H9 (cell line): ENCODE measurements around the gene CELF1. TPM values are rescaled to one million over a fixed set of nuclear protein-coding genes. Genes with fewer than 3 reads are reported as not detected.

Source experiments
- DNase-seq: peaks from one replicate; pipeline ENCODE4 v3.0.0-alpha.2; 2017
- H2AFZ ChIP-seq: one replicate; pipeline ENCODE4 v1.6.1; 2013; ENCODE audit warnings: mild to moderate bottlenecking, low read length, control low read depth, moderate library complexity
- H2AK5ac ChIP-seq: 2 replicates; pipeline ENCODE4 v1.6.1; 2013; ENCODE audit warnings: low read length, control low read depth, mixed read lengths; ENCODE audit not compliant: insufficient read length
- H2BK120ac ChIP-seq: one replicate; pipeline ENCODE4 v1.6.1; 2013; ENCODE audit warnings: low read depth, mild to moderate bottlenecking, low read length, control low read depth, inconsistent platforms; ENCODE audit not compliant: poor library complexity, severe bottlenecking
- H2BK12ac ChIP-seq: 2 replicates; pipeline ENCODE4 v1.6.1; 2013; ENCODE audit warnings: low read length, control low read depth, mixed read lengths, low read depth; ENCODE audit not compliant: insufficient read length
- H2BK15ac ChIP-seq: 2 replicates; pipeline ENCODE4 v1.6.1; 2013; ENCODE audit warnings: low read depth, low read length, control low read depth
- H2BK20ac ChIP-seq: one replicate; pipeline ENCODE4 v1.6.1; 2013; ENCODE audit warnings: low read depth, mild to moderate bottlenecking, low read length, control low read depth, inconsistent platforms; ENCODE audit not compliant: poor library complexity, severe bottlenecking
- H2BK5ac ChIP-seq: 2 replicates; pipeline ENCODE4 v1.6.1; 2013; ENCODE audit warnings: low read length, control low read depth, mixed read lengths; ENCODE audit not compliant: insufficient read length
- H3K14ac ChIP-seq: 2 replicates; pipeline ENCODE4 v1.6.1; 2013; ENCODE audit warnings: low read length, control low read depth; ENCODE audit not compliant: insufficient read depth
- H3K18ac ChIP-seq: 2 replicates; pipeline ENCODE4 v1.6.1; 2013; ENCODE audit warnings: low read depth, mild to moderate bottlenecking, mixed read lengths, low read length, control low read depth; ENCODE audit not compliant: insufficient read length
- H3K23ac ChIP-seq: 2 replicates; pipeline ENCODE4 v1.6.1; 2013; ENCODE audit warnings: low read length, control low read depth, mixed read lengths, low read depth; ENCODE audit not compliant: insufficient read length
- H3K23me2 ChIP-seq: 2 replicates; pipeline ENCODE4 v1.6.1; 2013; ENCODE audit warnings: low read depth, mild to moderate bottlenecking, mixed read lengths, low read length, control low read depth; ENCODE audit not compliant: insufficient read length, poor library complexity, severe bottlenecking
- H3K27ac ChIP-seq: 2 replicates; pipeline ENCODE4 v1.5.1; 2013; ENCODE audit warnings: low read length, control low read depth, mixed read lengths, low read depth; ENCODE audit not compliant: insufficient read length
- H3K27me3 ChIP-seq: 2 replicates; pipeline ENCODE4 v1.6.1; 2013; ENCODE audit warnings: low read length, control low read depth, inconsistent platforms; ENCODE audit not compliant: insufficient read depth
- H3K4ac ChIP-seq: 2 replicates; pipeline ENCODE4 v1.6.1; 2013; ENCODE audit warnings: low read depth, mild to moderate bottlenecking, control low read depth, inconsistent platforms, low read length, moderate library complexity
- H3K4me1 ChIP-seq: 2 replicates; pipeline ENCODE4 v1.6.1; 2013; ENCODE audit warnings: low read length, control low read depth, inconsistent platforms; ENCODE audit not compliant: insufficient read depth
- H3K4me2 ChIP-seq: 2 replicates; pipeline ENCODE4 v1.6.1; 2013; ENCODE audit warnings: low read length, control low read depth, mixed read lengths; ENCODE audit not compliant: insufficient read length, insufficient read depth
- H3K56ac ChIP-seq: 2 replicates; pipeline ENCODE4 v1.6.1; 2013; ENCODE audit warnings: low read depth, mild to moderate bottlenecking, mixed read lengths, low read length, control low read depth; ENCODE audit not compliant: insufficient read length
- H3K79me1 ChIP-seq: 2 replicates; pipeline ENCODE4 v1.6.1; 2013; ENCODE audit warnings: low read depth, mild to moderate bottlenecking, moderate library complexity, low read length, control low read depth, inconsistent platforms; ENCODE audit not compliant: insufficient read depth, poor library complexity, severe bottlenecking
- H3K79me2 ChIP-seq: 2 replicates; pipeline ENCODE4 v1.6.1; 2013; ENCODE audit warnings: low read length, control low read depth, inconsistent platforms; ENCODE audit not compliant: insufficient read depth
- H3K9ac ChIP-seq: 2 replicates; pipeline ENCODE4 v1.6.1; 2013; ENCODE audit warnings: low read length, control low read depth, mixed read lengths; ENCODE audit not compliant: insufficient read length; ENCODE audit errors: extremely low read depth
- H3K9me3 ChIP-seq: one replicate; pipeline ENCODE4 v1.6.1; 2013; ENCODE audit warnings: low read depth, low read length, inconsistent platforms; ENCODE audit not compliant: control insufficient read depth
- H3T11ph ChIP-seq: one replicate; pipeline ENCODE4 v1.6.1; 2013; ENCODE audit warnings: mild to moderate bottlenecking, low read length, control low read depth, inconsistent platforms
- H4K20me1 ChIP-seq: one replicate; pipeline ENCODE4 v1.6.1; 2013; ENCODE audit not compliant: control insufficient read depth, insufficient read length, insufficient read depth
- H4K5ac ChIP-seq: 2 replicates; pipeline ENCODE4 v1.6.1; 2013; ENCODE audit warnings: low read depth, mild to moderate bottlenecking, mixed read lengths, low read length, control low read depth; ENCODE audit not compliant: insufficient read length
- H4K8ac ChIP-seq: replicated peaks from 2 replicates; pipeline ENCODE4 v1.6.1; 2013; ENCODE audit warnings: low read length, control low read depth, mixed read lengths, low read depth; ENCODE audit not compliant: insufficient read length
- H4K91ac ChIP-seq: 2 replicates; pipeline ENCODE4 v1.6.1; 2013; ENCODE audit warnings: low read depth, mild to moderate bottlenecking, moderate library complexity, mixed read lengths, low read length, control low read depth; ENCODE audit not compliant: insufficient read length
- H3K27ac Mint-ChIP-seq, 3 experiments: 2 replicates in 2 of 3; 3 replicates in 1 of 3; pipeline ENCODE4 v1.8.0; 2020 to 2021; ENCODE audit warnings: mixed read lengths in 3 of 3, mild to moderate bottlenecking in 1 of 3, moderate library complexity in 1 of 3
- H3K27me3 Mint-ChIP-seq: 2 replicates; pipeline ENCODE4 v1.8.0; 2021; ENCODE audit warnings: low read depth, mild to moderate bottlenecking, moderate library complexity, mixed read lengths
- H3K36me3 Mint-ChIP-seq, 3 experiments: 2 replicates in 2 of 3; 3 replicates in 1 of 3; pipeline ENCODE4 v1.8.0; 2020 to 2021; ENCODE audit warnings: low read depth in 3 of 3, mixed read lengths in 3 of 3; ENCODE audit not compliant: insufficient read depth in 1 of 3
- H3K4me1 Mint-ChIP-seq, 2 experiments: 2 replicates each; pipeline ENCODE4 v1.8.0; 2020; ENCODE audit warnings: mixed read lengths in 2 of 2
- H3K4me3 Mint-ChIP-seq, 2 experiments: 2 replicates in 1 of 2; 3 replicates in 1 of 2; pipeline ENCODE4 v1.8.0; 2020 to 2021; ENCODE audit warnings: mild to moderate bottlenecking in 2 of 2, mixed read lengths in 2 of 2, moderate library complexity in 1 of 2
- H3K9me3 Mint-ChIP-seq, 2 experiments: 2 replicates in 1 of 2; 3 replicates in 1 of 2; pipeline ENCODE4 v1.8.0; 2020; ENCODE audit warnings: mild to moderate bottlenecking in 2 of 2, mixed read lengths in 2 of 2, moderate library complexity in 1 of 2
- WGBS: extraction: QIAGEN DNeasy Blood & Tissue Kit; methylation state at CpG from one replicate; pipeline ENCODE4 v1.1.7; 2013; ENCODE audit warnings: missing lambda C conversion rate, low lambda C conversion rate, mixed read lengths; ENCODE audit not compliant: insufficient read length; ENCODE audit errors: extremely low coverage; 5-methylcytosine and 5-hydroxymethylcytosine counted together
- total RNA-seq: library from RNA; stranded (reverse); gene quantifications from 2 replicates; pipeline ENCODE4 v1.2.1, GENCODE V29; 2021
- TF ChIP-seq, protein P1 (sequence below): fragments of 200-600 bp; sonication (generic); conservative IDR thresholded peaks from 3 replicates; pipeline ENCODE4 v1.8.0; 2021; ENCODE audit warnings: antibody characterized with exemption, mild to moderate bottlenecking

Gene CELF1
- total RNA-seq, 1 experiment from 2014 or later, result 211 TPM

DNA sequence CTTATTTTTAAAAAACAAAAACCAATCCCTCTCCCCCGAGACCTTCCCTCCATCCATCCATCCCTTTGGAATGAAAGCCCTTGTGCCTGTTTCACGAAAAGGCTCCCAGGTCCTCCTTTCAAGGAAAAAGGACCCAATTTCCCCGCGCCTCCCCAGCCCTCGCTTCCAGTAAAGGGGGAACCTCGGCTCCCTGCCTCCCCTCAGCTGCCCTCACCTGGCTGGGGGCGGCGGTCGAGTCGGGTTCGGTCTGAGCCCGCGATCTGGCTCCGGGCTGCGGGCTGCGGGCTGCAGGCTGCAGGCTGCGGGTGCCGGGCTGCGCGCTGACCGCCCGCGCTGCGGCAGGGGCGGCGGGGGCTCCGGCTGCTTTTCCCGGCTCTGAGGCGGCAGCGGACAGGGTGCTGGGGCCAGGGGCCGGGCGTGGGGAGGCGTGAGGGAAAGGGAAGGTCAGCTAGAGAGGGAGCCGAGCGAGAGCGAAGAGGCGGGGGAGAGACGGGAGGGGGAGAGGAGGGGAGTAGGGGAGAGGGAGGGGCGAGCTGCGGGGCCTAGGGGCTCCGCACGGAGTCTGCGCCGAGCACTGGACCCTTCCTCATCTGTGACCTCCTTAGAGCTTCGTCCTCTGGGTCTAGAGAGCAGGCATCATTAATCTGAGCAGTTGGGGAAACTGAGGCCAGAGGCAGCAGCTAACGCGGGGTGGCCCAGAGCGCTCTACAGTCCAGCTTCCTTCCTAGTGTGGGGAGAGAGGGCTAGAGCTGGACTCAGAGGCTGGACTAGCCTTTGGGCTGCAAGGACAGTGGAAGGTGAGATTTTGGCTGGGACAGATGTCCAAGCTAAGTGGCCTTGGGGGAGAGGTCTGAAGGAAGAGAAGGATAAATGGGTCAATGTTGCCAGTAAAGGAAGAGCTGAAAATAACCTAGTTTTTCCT is 41.3 kb upstream of the CELF1 start, which contains the start of gene C1QTNF4:
Gene C1QTNF4, minus strand, starts transcription at position 478 of the 922 bp plus-strand sequence. CDS start 3,601 bp downstream, outside the sequence.
- Histone ChIP-seq H3K23ac (no peak within 1 kb of the TSS), H2AFZ (no peak within 1 kb of the TSS), H2AK5ac (no peak within 1 kb of the TSS)

More for the DNA sequence above, 41.3 kb upstream of the CELF1 start, which contains the start of gene C1QTNF4:
- Histone ChIP-seq H3K4ac (no peak within 1 kb of the TSS), H3K9ac (no peak within 1 kb of the TSS), H2BK120ac (no peak within 1 kb of the TSS), H3K56ac (no peak within 1 kb of the TSS), H3K14ac (peak within 1 kb of the TSS; percentile 5; the same call in 1 of the 2 replicates), H2BK12ac (no peak within 1 kb of the TSS), H2BK20ac (no peak within 1 kb of the TSS), H3K27me3 (peaks cover 10% of the 10 kb centered on the region; the same call in 1 of the 2 replicates), H3K4me2 (peak within 1 kb of the TSS; percentile 89), H2BK15ac (no peak within 1 kb of the TSS), H4K8ac (no peak within 1 kb of the TSS), H4K20me1 (no peaks in the 10 kb centered on the region), H3K23me2 (peaks cover 13% of the 10 kb centered on the region), H4K5ac (no peak within 1 kb of the TSS), H3K4me1 (no peaks in the 10 kb centered on the region), H3K9me3 (no peaks in the 10 kb centered on the region), H3T11ph (no peak within 1 kb of the TSS), H3K79me2 (no peaks in the 10 kb centered on the region), H4K91ac (no peak within 1 kb of the TSS), H3K79me1 (no peaks in the 10 kb centered on the region), H2BK5ac (no peak within 1 kb of the TSS), H3K18ac (no peak within 1 kb of the TSS), H3K27ac (no peak within 1 kb of the TSS)
- Mint-ChIP-seq H3K9me3 (no peaks in the 10 kb centered on the region), H3K4me1 (peaks cover 19 to 27% of the 10 kb centered on the region in 2 experiments), H3K27ac (no peak within 1 kb of the TSS), H3K36me3 (no peaks in the 10 kb centered on the region; a peak in 1 of 7 replicates), H3K4me3 (peak within 1 kb of the TSS; percentile 73 to 93), H3K27me3 (peaks cover 41% of the 10 kb centered on the region)
- TF ChIP-seq, protein P1, sequence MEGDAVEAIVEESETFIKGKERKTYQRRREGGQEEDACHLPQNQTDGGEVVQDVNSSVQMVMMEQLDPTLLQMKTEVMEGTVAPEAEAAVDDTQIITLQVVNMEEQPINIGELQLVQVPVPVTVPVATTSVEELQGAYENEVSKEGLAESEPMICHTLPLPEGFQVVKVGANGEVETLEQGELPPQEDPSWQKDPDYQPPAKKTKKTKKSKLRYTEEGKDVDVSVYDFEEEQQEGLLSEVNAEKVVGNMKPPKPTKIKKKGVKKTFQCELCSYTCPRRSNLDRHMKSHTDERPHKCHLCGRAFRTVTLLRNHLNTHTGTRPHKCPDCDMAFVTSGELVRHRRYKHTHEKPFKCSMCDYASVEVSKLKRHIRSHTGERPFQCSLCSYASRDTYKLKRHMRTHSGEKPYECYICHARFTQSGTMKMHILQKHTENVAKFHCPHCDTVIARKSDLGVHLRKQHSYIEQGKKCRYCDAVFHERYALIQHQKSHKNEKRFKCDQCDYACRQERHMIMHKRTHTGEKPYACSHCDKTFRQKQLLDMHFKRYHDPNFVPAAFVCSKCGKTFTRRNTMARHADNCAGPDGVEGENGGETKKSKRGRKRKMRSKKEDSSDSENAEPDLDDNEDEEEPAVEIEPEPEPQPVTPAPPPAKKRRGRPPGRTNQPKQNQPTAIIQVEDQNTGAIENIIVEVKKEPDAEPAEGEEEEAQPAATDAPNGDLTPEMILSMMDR, result no peak
- DNase-seq, result peak; percentile 58
- WGBS, result no CpG with 5 or more reads among the region's 48 CpGs
